ENCODE measurements around the gene HCN2.

- TF ChIP-seq, protein P1, sequence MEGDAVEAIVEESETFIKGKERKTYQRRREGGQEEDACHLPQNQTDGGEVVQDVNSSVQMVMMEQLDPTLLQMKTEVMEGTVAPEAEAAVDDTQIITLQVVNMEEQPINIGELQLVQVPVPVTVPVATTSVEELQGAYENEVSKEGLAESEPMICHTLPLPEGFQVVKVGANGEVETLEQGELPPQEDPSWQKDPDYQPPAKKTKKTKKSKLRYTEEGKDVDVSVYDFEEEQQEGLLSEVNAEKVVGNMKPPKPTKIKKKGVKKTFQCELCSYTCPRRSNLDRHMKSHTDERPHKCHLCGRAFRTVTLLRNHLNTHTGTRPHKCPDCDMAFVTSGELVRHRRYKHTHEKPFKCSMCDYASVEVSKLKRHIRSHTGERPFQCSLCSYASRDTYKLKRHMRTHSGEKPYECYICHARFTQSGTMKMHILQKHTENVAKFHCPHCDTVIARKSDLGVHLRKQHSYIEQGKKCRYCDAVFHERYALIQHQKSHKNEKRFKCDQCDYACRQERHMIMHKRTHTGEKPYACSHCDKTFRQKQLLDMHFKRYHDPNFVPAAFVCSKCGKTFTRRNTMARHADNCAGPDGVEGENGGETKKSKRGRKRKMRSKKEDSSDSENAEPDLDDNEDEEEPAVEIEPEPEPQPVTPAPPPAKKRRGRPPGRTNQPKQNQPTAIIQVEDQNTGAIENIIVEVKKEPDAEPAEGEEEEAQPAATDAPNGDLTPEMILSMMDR (IDR thresholded peaks at IDR 0.05) = no peak
- TF ChIP-seq POLR2A (IDR thresholded peaks at IDR 0.05) (no peak), EP300 (IDR thresholded peaks at IDR 0.05; ENCODE audit: low read depth) (no peak)
Observed at GRCh38 chr19:618247-618619, 28.6 kb downstream of the HCN2 start.

Data from transverse colon (tissue), 3 donors.